Peyer's patch (tissue), 4 donors: ENCODE results near the gene ZBTB12. TPM values are rescaled to one million over a fixed set of nuclear protein-coding genes. Genes with fewer than 3 reads are reported as not detected.
A peak's percentile ranks its signal among the peaks of the same experiment; 100 is the strongest.

ENCODE experiments used
- DNase-seq, 3 donors: peaks; one replicate each; pipeline ENCODE4 v3.0.0-alpha.2; 2017 to 2019
- H3K27ac ChIP-seq, 4 donors: fragments of 200-600 bp; sonication (generic); one replicate each; pipeline ENCODE4 v1.5.1; 2016 to 2019
- H3K27me3 ChIP-seq, 2 donors: fragments of 200-600 bp; sonication (generic); one replicate each; pipeline ENCODE4 v1.5.1; 2019
- H3K36me3 ChIP-seq, 3 donors: fragments of 200-600 bp; sonication (generic); one replicate each; pipeline ENCODE4 v1.5.1; 2016 to 2019
- H3K4me1 ChIP-seq, 4 donors: fragments of 200-600 bp; sonication (generic); one replicate each; pipeline ENCODE4 v1.5.1; 2016 to 2019
- H3K4me3 ChIP-seq, 4 donors: fragments of 200-600 bp; sonication (generic); 1 replicate in 3 of 4; 2 replicates in 1 of 4; pipeline ENCODE4 v1.5.1; 2016 to 2019; ENCODE audit warnings: mild to moderate bottlenecking in 1 of 4
- H3K9me3 ChIP-seq, 4 donors: fragments of 200-600 bp; sonication (generic); one replicate each; pipeline ENCODE4 v1.5.1; 2016 to 2019; ENCODE audit warnings: mild to moderate bottlenecking in 1 of 4
- POLR2A ChIP-seq, 2 donors: fragments of 450-650 bp; IDR thresholded peaks; one replicate each; pipeline ENCODE4 v1.5.1; 2017; ENCODE audit warnings: antibody characterized with exemption in 2 of 2, mild to moderate bottlenecking in 2 of 2, moderate library complexity in 2 of 2
- total RNA-seq, 4 donors: library from RNA; depleted of rRNA; stranded (reverse); fragments of >200 nt; gene quantifications; one replicate each; pipeline ENCODE4 v1.1.0, GENCODE V29; 2016
- TF ChIP-seq, protein P1 (sequence below), 6 experiments: fragments of 450-650 bp in 4 of 6; fragments of 200-600 bp in 2 of 6; sonication (generic) in 1 of 6; IDR thresholded peaks; one replicate each; pipeline ENCODE4 v1.5.1; 2017 to 2019; ENCODE audit warnings: antibody characterized with exemption in 6 of 6, mild to moderate bottlenecking in 3 of 6, moderate library complexity in 1 of 6

ZBTB12 gene
- total RNA-seq, 4 donors from 2014 or later: 1.0 to 5.0 (median 1.9) TPM; not detected in 1

DNA sequence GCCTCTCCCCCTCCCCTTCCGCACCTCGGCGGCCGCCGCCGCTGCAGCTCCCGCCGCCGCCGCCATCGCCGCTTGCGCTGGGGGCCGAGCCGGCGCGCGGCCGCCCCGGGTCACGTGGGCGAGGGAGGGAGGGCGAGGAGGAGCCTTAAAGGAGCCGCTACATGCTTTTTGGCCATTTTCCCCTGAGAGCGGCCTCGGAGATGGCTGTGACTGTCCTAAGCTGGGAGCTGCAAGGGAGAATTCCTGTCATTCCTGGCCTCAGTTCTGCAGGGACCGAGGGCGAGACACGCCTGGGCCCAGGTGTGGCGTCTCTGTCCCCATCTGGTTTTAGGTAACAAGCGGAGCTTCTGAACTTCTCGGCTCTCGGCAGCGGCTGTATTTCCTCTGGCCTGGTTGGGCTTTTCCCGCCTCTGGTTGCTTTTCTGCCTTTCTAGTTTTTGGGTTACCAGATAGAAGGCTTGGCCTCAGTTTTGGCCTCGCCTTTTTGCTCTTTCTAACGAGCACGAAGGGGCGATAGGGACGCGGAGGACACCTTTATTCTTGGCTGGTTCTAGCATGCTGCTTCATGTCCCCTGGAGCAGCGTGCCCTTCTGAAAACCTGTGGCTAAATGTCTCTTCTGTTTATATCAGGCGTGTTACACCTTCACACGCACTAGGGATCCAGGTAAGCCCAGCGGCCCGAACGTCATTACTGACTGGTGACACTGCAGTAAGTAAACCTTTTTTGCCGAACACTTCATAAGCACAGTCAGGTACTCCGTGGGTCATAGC, 4.1 kb downstream of the ZBTB12 start, which contains the start of gene EHMT2:
TSS of gene EHMT2 (minus strand) at position 87 of the 771 bp plus-strand sequence. CDS start at position 66, 21 bp downstream.
- peak within 1 kb of the TSS; percentile 82 to 94 (median 82) for H3K27ac ChIP-seq
- TF ChIP-seq POLR2A (IDR thresholded peaks at IDR 0.05): peak; percentile 51 to 64
- TF ChIP-seq, protein P1, sequence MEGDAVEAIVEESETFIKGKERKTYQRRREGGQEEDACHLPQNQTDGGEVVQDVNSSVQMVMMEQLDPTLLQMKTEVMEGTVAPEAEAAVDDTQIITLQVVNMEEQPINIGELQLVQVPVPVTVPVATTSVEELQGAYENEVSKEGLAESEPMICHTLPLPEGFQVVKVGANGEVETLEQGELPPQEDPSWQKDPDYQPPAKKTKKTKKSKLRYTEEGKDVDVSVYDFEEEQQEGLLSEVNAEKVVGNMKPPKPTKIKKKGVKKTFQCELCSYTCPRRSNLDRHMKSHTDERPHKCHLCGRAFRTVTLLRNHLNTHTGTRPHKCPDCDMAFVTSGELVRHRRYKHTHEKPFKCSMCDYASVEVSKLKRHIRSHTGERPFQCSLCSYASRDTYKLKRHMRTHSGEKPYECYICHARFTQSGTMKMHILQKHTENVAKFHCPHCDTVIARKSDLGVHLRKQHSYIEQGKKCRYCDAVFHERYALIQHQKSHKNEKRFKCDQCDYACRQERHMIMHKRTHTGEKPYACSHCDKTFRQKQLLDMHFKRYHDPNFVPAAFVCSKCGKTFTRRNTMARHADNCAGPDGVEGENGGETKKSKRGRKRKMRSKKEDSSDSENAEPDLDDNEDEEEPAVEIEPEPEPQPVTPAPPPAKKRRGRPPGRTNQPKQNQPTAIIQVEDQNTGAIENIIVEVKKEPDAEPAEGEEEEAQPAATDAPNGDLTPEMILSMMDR (IDR thresholded peaks at IDR 0.05): peak in 4 of 6 experiments; percentile 2 to 61 (median 50)
- H3K36me3 ChIP-seq: peaks cover 0 to 27% (median 0%) of the 10 kb centered on the region in 3 donors
- peak within 1 kb of the TSS; percentile 85 to 98 (median 91) for H3K4me3 ChIP-seq
- no peaks in the 10 kb centered on the region for H3K9me3 ChIP-seq
- H3K4me1 ChIP-seq: peaks cover 0 to 34% (median 12%) of the 10 kb centered on the region in 4 donors
- peak; percentile 84 to 93 (median 92) for DNase-seq
- H3K27me3 ChIP-seq: no peaks in the 10 kb centered on the region

DNA sequence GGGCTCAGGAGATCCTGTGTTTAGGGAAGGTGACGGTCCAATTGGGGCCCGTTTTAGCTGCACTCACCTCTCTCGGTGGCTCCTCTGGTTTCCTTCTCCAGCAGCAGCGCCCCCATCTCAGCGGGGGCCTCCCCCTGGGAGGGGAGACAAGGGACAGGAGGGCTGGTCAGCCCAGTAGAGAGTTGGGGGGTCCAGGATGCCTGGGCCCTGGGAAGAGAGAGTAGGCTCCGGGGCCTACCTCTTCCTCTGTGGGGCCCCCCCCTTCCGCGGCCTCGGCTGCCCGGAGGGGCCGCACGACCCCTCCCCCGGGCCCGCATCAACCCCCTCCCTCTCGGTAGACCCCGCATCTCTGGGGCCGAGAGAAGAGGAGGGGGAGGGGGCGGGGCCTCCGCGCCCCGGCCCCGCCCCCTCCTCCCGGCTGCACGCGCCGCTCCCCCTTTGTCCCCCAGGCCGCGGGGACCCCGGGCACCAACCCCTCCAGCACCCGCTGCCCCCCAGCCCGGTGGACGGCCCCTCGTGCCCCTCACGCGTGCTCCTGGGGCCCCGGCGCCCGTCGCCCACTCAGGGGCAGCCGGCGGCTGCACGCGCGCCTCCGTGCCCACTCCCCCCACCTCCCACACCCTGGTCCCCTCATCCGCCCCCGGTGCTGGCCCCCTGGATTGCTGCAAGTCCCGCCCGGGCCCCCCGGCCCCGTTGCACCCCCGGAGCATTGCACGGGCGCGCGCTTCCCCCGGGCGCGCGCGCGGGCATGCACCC, 4.9 kb downstream of the ZBTB12 start:
- Histone ChIP-seq H3K9me3 (no peaks in the 10 kb centered on the region), H3K4me3 (peak overlapping the region; percentile 85 to 98 (median 91)), H3K36me3 (peaks cover 0 to 35% (median 0%) of the 10 kb centered on the region in 3 donors), H3K27ac (peak overlapping the region; percentile 82 to 94 (median 82)), H3K27me3 (no peaks in the 10 kb centered on the region), H3K4me1 (peaks cover 0 to 30% (median 10%) of the 10 kb centered on the region in 4 donors)
- DNase-seq: no peak
- TF ChIP-seq, protein P1 (IDR thresholded peaks at IDR 0.05): no peak
- no peak for TF ChIP-seq POLR2A (IDR thresholded peaks at IDR 0.05)

DNA sequence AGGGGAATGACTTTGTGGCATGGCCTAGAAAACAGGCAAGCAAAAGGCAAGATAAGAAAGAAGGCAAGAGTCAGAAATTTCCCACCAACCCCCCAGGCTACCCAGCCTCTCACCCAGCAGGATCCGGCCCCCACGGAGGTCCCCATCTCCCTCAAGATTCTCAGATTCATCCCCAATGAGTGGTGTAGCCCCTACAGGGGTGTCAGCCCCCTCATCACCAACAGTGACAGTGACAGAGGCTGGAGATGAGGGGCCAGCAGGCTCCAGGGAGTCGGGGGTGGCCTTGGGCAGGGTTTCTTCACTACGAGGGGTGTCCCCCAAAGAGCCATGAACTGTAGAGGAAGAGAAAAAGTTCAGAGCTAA, 5.4 kb downstream of the ZBTB12 start:
- H3K4me3 ChIP-seq: peak overlapping the region; percentile 85 to 98 (median 91)
- no peak for TF ChIP-seq POLR2A (IDR thresholded peaks at IDR 0.05)
- TF ChIP-seq, protein P1 (IDR thresholded peaks at IDR 0.05): no peak
- peaks cover 0 to 30% (median 10%) of the 10 kb centered on the region in 4 donors for H3K4me1 ChIP-seq
- peaks cover 0 to 40% (median 0%) of the 10 kb centered on the region in 3 donors for H3K36me3 ChIP-seq
- H3K27ac ChIP-seq: peak overlapping the region; percentile 82 to 94 (median 82)
- no peak for DNase-seq
- H3K27me3 ChIP-seq: no peaks in the 10 kb centered on the region
- H3K9me3 ChIP-seq: no peaks in the 10 kb centered on the region

DNA sequence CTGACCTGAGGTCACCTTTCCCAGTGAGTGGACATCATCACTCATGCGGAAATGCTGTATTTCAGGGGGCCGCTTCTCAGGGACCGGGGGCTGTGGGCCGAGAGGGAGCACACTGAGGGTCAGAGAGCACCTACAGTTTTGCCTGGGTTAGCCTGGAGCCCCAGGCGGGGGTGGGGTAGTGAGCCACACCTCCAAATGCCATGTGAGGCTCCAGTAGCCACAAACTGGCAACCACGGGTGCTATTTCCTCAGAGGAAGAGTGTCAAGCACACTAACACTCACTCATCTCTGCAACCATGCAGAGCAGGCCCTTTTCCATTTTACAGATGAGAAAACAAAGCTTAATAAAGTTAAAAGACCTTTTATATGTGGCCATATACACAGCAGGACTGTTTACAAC, 9.1 kb downstream of the ZBTB12 start:
- H3K27me3 ChIP-seq: no peaks in the 10 kb centered on the region
- no peaks in the 10 kb centered on the region for H3K9me3 ChIP-seq
- no peak for DNase-seq
- peaks cover 0 to 8% (median 3%) of the 10 kb centered on the region in 4 donors for H3K4me1 ChIP-seq
- H3K27ac ChIP-seq: no peak overlapping the region
- H3K36me3 ChIP-seq: peaks cover 0 to 70% (median 0%) of the 10 kb centered on the region in 3 donors
- no peak overlapping the region for H3K4me3 ChIP-seq
- TF ChIP-seq, protein P1 (IDR thresholded peaks at IDR 0.05): no peak
- no peak for TF ChIP-seq POLR2A (IDR thresholded peaks at IDR 0.05)

DNA sequence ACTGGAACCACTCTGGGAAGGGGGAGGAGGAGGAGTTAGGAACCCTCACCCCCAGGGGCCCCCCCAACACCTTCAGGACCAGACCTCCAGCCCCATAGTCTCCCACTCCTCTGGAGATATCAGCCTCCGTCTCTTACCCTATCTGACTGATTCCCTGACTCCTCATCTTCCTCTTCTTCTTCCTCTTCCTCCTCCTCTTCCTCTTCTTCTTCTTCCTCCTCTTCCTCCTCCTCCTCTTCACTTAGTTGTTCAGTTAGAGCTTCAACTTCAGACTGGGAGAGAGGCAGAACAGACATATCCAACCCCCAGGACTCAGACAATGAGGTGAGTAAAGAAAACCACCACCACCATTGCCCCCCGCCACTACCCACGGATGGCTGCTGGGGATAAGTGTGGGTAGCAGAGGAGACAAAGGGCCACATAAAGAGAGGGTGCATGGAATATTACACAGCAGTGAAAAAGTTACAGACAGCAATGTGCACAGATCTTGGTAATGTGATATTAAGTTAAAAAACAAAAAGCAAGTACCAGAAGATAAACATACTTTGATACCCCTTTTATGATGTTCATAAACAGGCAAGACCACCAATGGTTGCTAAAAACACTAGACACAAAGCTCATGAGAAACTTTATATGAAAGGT, 12.4 kb downstream of the ZBTB12 start:
- H3K4me3 ChIP-seq: no peak overlapping the region
- peaks cover 0 to 90% (median 0%) of the 10 kb centered on the region in 3 donors for H3K36me3 ChIP-seq
- TF ChIP-seq, protein P1 (IDR thresholded peaks at IDR 0.05): no peak
- no peak for TF ChIP-seq POLR2A (IDR thresholded peaks at IDR 0.05)
- no peak for DNase-seq
- no peaks in the 10 kb centered on the region for H3K4me1 ChIP-seq
- H3K9me3 ChIP-seq: no peaks in the 10 kb centered on the region
- no peaks in the 10 kb centered on the region for H3K27me3 ChIP-seq
- no peak overlapping the region for H3K27ac ChIP-seq
